Measurements from ENCODE around the gene FITM1.
"Not testable (repeated sequence)": the region's sequence is repeated elsewhere in the genome, so short reads cannot be mapped to it uniquely, and the experiment has no call there.

The FITM1 gene

DNA sequence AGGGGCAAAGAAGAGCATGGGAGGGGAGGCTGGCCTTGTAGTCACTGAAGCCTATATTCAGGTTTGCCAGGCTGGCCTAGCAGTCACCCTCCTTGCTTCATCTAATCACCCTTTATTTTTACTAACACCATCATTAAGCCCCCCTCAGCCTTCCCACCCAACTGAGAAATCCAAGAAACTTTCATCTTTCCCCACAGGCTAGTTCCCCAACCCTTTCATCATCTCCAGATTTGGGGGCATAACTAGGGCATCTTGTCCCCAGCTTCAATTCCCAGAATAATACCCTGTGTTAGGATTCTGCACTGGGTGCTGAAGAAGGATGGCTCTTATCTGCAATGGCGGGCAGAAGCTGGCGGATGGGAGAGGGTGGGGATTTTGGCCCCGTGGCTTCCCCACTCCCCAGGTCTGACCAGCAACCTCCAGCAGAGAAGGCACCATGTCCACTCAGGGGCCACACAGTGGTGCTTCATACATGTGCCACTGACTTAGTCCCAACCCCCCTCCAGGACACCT lies 29.4 kb upstream of the FITM1 start:
- no peak overlapping the region for H3K4me2 ChIP-seq (ENCODE audit: low read length)
- no peaks in the 10 kb centered on the region for H3K27me3 ChIP-seq (ENCODE audit: insufficient read depth, low read length)
- no peaks in the 10 kb centered on the region for H3K79me2 ChIP-seq (ENCODE audit: insufficient read depth, low read length)
- no peaks in the 10 kb centered on the region for H4K20me1 ChIP-seq (ENCODE audit: insufficient read depth, low read length)
- TF ChIP-seq, protein P1, sequence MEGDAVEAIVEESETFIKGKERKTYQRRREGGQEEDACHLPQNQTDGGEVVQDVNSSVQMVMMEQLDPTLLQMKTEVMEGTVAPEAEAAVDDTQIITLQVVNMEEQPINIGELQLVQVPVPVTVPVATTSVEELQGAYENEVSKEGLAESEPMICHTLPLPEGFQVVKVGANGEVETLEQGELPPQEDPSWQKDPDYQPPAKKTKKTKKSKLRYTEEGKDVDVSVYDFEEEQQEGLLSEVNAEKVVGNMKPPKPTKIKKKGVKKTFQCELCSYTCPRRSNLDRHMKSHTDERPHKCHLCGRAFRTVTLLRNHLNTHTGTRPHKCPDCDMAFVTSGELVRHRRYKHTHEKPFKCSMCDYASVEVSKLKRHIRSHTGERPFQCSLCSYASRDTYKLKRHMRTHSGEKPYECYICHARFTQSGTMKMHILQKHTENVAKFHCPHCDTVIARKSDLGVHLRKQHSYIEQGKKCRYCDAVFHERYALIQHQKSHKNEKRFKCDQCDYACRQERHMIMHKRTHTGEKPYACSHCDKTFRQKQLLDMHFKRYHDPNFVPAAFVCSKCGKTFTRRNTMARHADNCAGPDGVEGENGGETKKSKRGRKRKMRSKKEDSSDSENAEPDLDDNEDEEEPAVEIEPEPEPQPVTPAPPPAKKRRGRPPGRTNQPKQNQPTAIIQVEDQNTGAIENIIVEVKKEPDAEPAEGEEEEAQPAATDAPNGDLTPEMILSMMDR (IDR thresholded peaks at IDR 0.05; ENCODE audit: low read length), result no peak
- TF ChIP-seq EZH2 (IDR thresholded peaks at IDR 0.05; ENCODE audit: borderline replicate concordance, low read length), result no peak
- no peak overlapping the region for H3K9ac ChIP-seq (ENCODE audit: low read length)
- H3F3A ChIP-seq (ENCODE audit: insufficient read depth, low read length), result no peaks in the 10 kb centered on the region; the same call in 1 of the 2 replicates
- H3K36me3 ChIP-seq (ENCODE audit: insufficient read depth, low read length), result peaks cover 34% of the 10 kb centered on the region
- no peaks in the 10 kb centered on the region for H3K4me1 ChIP-seq (ENCODE audit: insufficient read depth, low read length, severe bottlenecking)
- no peaks in the 10 kb centered on the region for H3K9me3 ChIP-seq (ENCODE audit: low read length)
- no peak overlapping the region for H3K4me3 ChIP-seq (ENCODE audit: low read depth, low read length, poor library complexity, severe bottlenecking)
- no peaks in the 10 kb centered on the region for H3K9me2 ChIP-seq (ENCODE audit: low read depth, low read length)
- no peak overlapping the region for H3K27ac ChIP-seq (ENCODE audit: low read depth, low read length, poor library complexity, severe bottlenecking)
- H2AFZ ChIP-seq (ENCODE audit: low read length), result no peak overlapping the region

- no peaks in the 10 kb centered on the region for H4K20me1 ChIP-seq (ENCODE audit: insufficient read depth, low read length)
- TF ChIP-seq EZH2 (IDR thresholded peaks at IDR 0.05; ENCODE audit: borderline replicate concordance, low read length), result no peak
- TF ChIP-seq, protein P1 (IDR thresholded peaks at IDR 0.05; ENCODE audit: low read length), result no peak
- H3K9me2 ChIP-seq (ENCODE audit: low read depth, low read length), result no peaks in the 10 kb centered on the region
- no peaks in the 10 kb centered on the region; the same call in 1 of the 2 replicates for H3F3A ChIP-seq (ENCODE audit: insufficient read depth, low read length)
- H3K79me2 ChIP-seq (ENCODE audit: insufficient read depth, low read length), result no peaks in the 10 kb centered on the region
- no peak overlapping the region for H3K4me3 ChIP-seq (ENCODE audit: low read depth, low read length, poor library complexity, severe bottlenecking)
- H3K27ac ChIP-seq (ENCODE audit: low read depth, low read length, poor library complexity, severe bottlenecking), result no peak overlapping the region
- peaks cover 34% of the 10 kb centered on the region for H3K36me3 ChIP-seq (ENCODE audit: insufficient read depth, low read length)
- H3K4me1 ChIP-seq (ENCODE audit: insufficient read depth, low read length, severe bottlenecking), result no peaks in the 10 kb centered on the region
- H3K27me3 ChIP-seq (ENCODE audit: insufficient read depth, low read length), result no peaks in the 10 kb centered on the region
- no peak overlapping the region for H3K4me2 ChIP-seq (ENCODE audit: low read length)
- H2AFZ ChIP-seq (ENCODE audit: low read length), result no peak overlapping the region
- H3K9ac ChIP-seq (ENCODE audit: low read length), result no peak overlapping the region
- H3K9me3 ChIP-seq (ENCODE audit: low read length), result no peaks in the 10 kb centered on the region
Measured at GRCh38 chr14:24102357-24103048, 28.0 kb upstream of the FITM1 start.

DNA sequence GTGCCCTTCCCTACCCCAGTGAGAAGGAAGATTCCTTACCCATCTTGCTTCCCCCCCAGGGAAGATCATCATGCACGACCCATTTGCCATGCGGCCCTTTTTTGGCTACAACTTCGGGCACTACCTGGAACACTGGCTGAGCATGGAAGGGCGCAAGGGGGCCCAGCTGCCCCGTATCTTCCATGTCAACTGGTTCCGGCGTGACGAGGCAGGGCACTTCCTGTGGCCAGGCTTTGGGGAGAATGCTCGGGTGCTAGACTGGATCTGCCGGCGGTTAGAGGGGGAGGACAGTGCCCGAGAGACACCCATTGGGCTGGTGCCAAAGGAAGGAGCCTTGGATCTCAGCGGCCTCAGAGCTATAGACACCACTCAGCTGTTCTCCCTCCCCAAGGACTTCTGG lies 27.0 kb upstream of the FITM1 start:
- no peaks in the 10 kb centered on the region for H3K9me2 ChIP-seq (ENCODE audit: low read depth, low read length)
- H3K4me1 ChIP-seq (ENCODE audit: insufficient read depth, low read length, severe bottlenecking), result peaks cover under 1% of the 10 kb centered on the region
- H3K36me3 ChIP-seq (ENCODE audit: insufficient read depth, low read length), result peaks cover 34% of the 10 kb centered on the region
- no peak overlapping the region for H3K27ac ChIP-seq (ENCODE audit: low read depth, low read length, poor library complexity, severe bottlenecking)
- no peaks in the 10 kb centered on the region for H3K27me3 ChIP-seq (ENCODE audit: insufficient read depth, low read length)
- H3K4me2 ChIP-seq (ENCODE audit: low read length), result no peak overlapping the region
- no peaks in the 10 kb centered on the region for H3K79me2 ChIP-seq (ENCODE audit: insufficient read depth, low read length)
- H2AFZ ChIP-seq (ENCODE audit: low read length), result no peak overlapping the region
- no peak overlapping the region for H3K4me3 ChIP-seq (ENCODE audit: low read depth, low read length, poor library complexity, severe bottlenecking)
- H3K9me3 ChIP-seq (ENCODE audit: low read length), result no peaks in the 10 kb centered on the region
- H3K9ac ChIP-seq (ENCODE audit: low read length), result no peak overlapping the region
- TF ChIP-seq, protein P1 (IDR thresholded peaks at IDR 0.05; ENCODE audit: low read length), result no peak
- TF ChIP-seq EZH2 (IDR thresholded peaks at IDR 0.05; ENCODE audit: borderline replicate concordance, low read length), result no peak
- H4K20me1 ChIP-seq (ENCODE audit: insufficient read depth, low read length), result no peaks in the 10 kb centered on the region
- no peaks in the 10 kb centered on the region; the same call in 1 of the 2 replicates for H3F3A ChIP-seq (ENCODE audit: insufficient read depth, low read length)

DNA sequence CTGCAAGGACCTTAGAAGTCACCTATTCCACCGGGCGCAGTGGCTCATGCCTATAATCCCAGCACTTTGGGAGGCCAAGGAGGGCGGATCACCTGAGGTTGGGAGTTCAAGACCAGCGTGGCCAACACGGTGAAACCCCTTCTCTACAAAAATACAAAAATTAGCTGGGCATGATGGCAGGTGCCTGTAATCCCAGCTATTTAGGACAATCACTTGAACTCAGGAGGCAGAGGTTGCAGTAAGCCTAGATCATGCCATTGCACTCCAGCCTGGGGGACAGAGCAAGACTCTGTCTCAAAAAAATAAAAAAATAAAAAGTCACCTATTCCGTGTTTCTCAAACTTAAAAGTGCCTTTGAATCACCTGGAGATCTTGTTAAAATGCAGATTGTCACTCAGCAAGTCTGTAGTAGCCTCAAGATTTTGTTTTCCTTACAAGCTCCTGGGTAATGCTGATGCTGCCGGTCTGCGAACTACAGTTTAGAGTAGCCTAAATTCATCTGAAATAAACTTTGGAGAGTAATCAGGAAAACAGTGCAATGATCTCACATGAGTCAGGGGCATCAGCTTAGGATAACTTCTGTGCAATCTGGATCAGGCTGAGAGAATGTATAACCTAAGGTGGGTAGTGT lies 24.7 kb upstream of the FITM1 start:
- H3K9ac ChIP-seq (ENCODE audit: low read length), result not testable (repeated sequence)

More for the DNA sequence above, 24.7 kb upstream of the FITM1 start:
- H3K4me3 ChIP-seq (ENCODE audit: low read depth, low read length, poor library complexity, severe bottlenecking); H3K4me2 ChIP-seq (ENCODE audit: low read length); H3K9me2 ChIP-seq (ENCODE audit: low read depth, low read length); H4K20me1 ChIP-seq (ENCODE audit: insufficient read depth, low read length); H2AFZ ChIP-seq (ENCODE audit: low read length); H3F3A ChIP-seq (ENCODE audit: insufficient read depth, low read length); H3K79me2 ChIP-seq (ENCODE audit: insufficient read depth, low read length); H3K27me3 ChIP-seq (ENCODE audit: insufficient read depth, low read length); H3K4me1 ChIP-seq (ENCODE audit: insufficient read depth, low read length, severe bottlenecking); H3K9me3 ChIP-seq (ENCODE audit: low read length); H3K27ac ChIP-seq (ENCODE audit: low read depth, low read length, poor library complexity, severe bottlenecking): not testable (repeated sequence)
- peaks cover 22% of the 10 kb centered on the region for H3K36me3 ChIP-seq (ENCODE audit: insufficient read depth, low read length)
